T-helper 2 cell treated with Interferon-gamma antibody and Interleukin-4, amounts not matched to agents 5 μg/mL and 100 μg/mL, for 36 hours (primary cell): ENCODE data around the gene PAEP.

Experiments used
- DNase-seq: peaks from one replicate; pipeline ENCODE4 v3.0.0; 2021; ENCODE audit warnings: low spot score
- H3K27ac Mint-ChIP-seq: one replicate; pipeline ENCODE4 v1.8.0; 2021; ENCODE audit warnings: mild to moderate bottlenecking, mixed read lengths
- H3K27me3 Mint-ChIP-seq: one replicate; pipeline ENCODE4 v1.8.0; 2021; ENCODE audit warnings: low read depth, mixed read lengths
- H3K36me3 Mint-ChIP-seq: one replicate; pipeline ENCODE4 v1.8.0; 2021; ENCODE audit warnings: low read depth, mixed read lengths
- H3K4me1 Mint-ChIP-seq: one replicate; pipeline ENCODE4 v1.8.0; 2021; ENCODE audit warnings: low read depth, mixed read lengths
- H3K4me3 Mint-ChIP-seq: one replicate; pipeline ENCODE4 v1.8.0; 2022; ENCODE audit warnings: mild to moderate bottlenecking, moderate library complexity, mixed read lengths
- H3K9me3 Mint-ChIP-seq: one replicate; pipeline ENCODE4 v1.8.0; 2021; ENCODE audit warnings: mixed read lengths

PAEP gene

DNA sequence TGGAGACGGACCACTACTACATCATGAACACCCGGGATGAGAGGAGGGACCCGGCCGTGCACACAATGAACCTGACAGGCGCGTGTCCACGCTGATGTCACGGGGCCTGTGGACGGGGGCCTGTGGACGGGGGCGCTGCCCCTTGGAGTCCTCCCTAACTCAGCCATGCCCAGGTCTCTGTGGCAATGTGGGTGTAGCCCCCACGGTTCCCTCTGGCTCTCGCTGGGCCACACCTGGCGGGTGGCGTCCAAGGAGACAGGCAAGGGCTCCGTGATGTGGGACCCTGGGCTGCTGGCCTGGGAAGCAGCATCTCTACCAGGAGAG is 22.1 kb downstream of the PAEP start:
- H3K27me3 Mint-ChIP-seq: no peaks in the 10 kb centered on the region
- H3K36me3 Mint-ChIP-seq: no peaks in the 10 kb centered on the region
- no peaks in the 10 kb centered on the region for H3K9me3 Mint-ChIP-seq
- no peak overlapping the region for H3K4me3 Mint-ChIP-seq
- DNase-seq: no peak
- H3K4me1 Mint-ChIP-seq: no peaks in the 10 kb centered on the region
- H3K27ac Mint-ChIP-seq: no peak overlapping the region

DNA sequence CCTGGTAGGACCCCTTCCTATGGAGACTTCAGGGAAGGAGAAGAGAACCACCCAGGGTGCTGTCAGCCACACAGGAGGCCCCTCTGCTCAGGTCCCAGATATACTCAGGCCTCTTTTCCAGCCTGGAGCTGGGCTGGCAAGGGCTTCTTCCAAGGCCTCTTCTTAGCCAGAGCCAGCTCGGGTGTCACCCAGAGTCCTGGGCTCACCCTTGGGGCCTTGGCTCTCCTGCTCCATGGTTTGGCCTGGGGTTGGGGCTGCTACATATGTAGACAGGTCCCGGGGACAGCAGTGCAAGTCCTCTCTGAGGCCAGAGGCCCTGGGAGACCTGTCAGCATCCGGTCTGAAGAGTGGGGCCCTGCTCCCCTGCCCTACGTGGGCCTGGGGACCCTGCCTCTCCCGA is 22.8 kb downstream of the PAEP start:
- Mint-ChIP-seq H3K4me3 (no peak overlapping the region), H3K36me3 (no peaks in the 10 kb centered on the region), H3K27ac (no peak overlapping the region), H3K9me3 (no peaks in the 10 kb centered on the region), H3K4me1 (no peaks in the 10 kb centered on the region), H3K27me3 (no peaks in the 10 kb centered on the region)
- no peak for DNase-seq

DNA sequence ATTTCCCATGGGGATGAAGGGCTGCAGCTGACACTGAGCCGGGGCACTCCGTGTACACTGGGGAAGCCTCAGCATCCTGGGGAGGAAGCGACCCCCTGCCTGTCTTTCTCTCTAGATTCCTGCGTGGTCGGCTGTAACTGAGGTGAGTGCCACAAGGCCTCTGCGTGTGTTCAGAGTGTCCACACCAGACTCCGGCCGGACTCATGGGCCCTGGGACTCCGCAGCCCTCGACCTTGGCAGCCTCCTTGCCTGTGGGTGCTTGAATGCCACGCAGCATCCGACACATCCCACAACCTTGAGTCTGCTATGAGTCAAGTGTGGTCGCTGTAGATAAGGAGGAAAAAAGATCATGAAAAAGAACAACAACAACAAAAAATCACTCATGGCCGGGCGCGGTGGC is 23.4 kb downstream of the PAEP start:
- H3K4me3 Mint-ChIP-seq: no peak overlapping the region
- H3K27me3 Mint-ChIP-seq: no peaks in the 10 kb centered on the region
- no peak for DNase-seq
- no peaks in the 10 kb centered on the region for H3K4me1 Mint-ChIP-seq
- H3K9me3 Mint-ChIP-seq: no peaks in the 10 kb centered on the region
- H3K27ac Mint-ChIP-seq: no peak overlapping the region
- H3K36me3 Mint-ChIP-seq: no peaks in the 10 kb centered on the region

DNA sequence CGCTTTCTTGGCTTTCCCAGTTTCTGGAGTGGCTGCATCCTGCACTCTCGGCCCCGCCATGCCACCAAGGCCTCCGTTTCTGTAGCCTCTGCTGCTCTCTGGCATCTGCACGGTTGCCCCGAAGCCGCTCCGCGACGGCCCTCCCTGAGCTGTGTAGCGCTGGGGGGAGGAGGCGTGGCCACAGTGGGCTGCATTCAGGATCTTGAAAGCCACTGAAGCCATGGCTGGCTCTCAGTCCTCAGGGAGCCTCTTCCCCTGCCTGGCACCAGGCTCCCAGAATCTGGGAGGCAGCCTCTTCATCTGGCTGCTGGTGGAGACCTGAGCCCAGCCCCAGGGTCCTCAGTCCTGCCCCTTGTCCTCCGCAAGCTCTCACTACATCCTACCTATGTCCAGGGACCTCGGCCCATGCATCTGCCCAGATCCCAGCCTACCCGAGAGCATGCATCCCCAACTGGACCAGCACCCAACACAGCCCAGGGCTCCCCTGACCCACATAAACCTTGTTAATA is 25.1 kb downstream of the PAEP start:
- no peak for DNase-seq
- Mint-ChIP-seq H3K27me3 (no peaks in the 10 kb centered on the region), H3K27ac (no peak overlapping the region), H3K9me3 (no peaks in the 10 kb centered on the region), H3K4me3 (no peak overlapping the region), H3K4me1 (no peaks in the 10 kb centered on the region), H3K36me3 (no peaks in the 10 kb centered on the region)

DNA sequence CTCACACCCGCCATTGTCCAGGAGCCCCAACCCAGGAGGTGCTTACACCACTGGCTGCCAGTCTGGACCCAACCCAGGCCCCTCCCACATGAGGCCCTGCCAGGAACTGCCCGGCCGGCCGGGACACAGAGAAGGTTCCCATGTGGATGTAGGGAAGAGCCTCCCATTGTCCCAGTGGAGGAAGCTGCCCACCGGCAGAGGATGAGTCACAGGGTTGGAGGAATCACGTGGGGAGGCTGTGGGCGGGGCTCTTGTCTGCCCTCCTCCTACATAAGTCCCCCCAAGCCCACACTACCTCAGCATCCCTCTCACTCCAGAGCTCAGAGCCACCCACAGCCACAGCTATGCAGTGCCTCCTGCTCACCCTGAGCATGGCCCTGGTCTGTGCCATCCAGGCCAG is 26.1 kb downstream of the PAEP start:
- no peak for DNase-seq
- Mint-ChIP-seq H3K36me3 (no peaks in the 10 kb centered on the region), H3K27ac (no peak overlapping the region), H3K4me3 (no peak overlapping the region), H3K9me3 (no peaks in the 10 kb centered on the region), H3K4me1 (no peaks in the 10 kb centered on the region), H3K27me3 (no peaks in the 10 kb centered on the region)

DNA sequence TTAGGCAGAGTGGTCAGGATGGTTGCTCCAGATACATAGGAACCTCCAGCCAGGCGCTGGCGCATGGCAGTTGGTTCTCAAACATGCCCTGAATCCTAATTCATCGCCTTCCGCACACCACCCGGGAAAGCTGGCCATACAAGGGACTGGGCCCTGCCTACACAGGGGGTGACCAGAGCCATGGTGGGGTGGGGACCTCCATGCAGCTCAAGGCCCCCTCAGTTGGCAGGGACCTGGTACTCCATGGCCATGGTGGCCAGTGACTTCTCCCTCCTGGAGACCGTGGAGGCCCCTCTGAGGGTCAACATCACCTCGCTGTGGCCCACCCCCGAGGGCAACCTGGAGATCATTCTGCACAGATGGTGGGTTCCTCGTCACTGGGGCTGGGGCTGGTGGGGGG is 26.8 kb downstream of the PAEP start:
- H3K9me3 Mint-ChIP-seq: no peaks in the 10 kb centered on the region
- no peak overlapping the region for H3K4me3 Mint-ChIP-seq
- no peak overlapping the region for H3K27ac Mint-ChIP-seq
- H3K36me3 Mint-ChIP-seq: no peaks in the 10 kb centered on the region
- no peak for DNase-seq
- H3K27me3 Mint-ChIP-seq: no peaks in the 10 kb centered on the region
- no peaks in the 10 kb centered on the region for H3K4me1 Mint-ChIP-seq

DNA sequence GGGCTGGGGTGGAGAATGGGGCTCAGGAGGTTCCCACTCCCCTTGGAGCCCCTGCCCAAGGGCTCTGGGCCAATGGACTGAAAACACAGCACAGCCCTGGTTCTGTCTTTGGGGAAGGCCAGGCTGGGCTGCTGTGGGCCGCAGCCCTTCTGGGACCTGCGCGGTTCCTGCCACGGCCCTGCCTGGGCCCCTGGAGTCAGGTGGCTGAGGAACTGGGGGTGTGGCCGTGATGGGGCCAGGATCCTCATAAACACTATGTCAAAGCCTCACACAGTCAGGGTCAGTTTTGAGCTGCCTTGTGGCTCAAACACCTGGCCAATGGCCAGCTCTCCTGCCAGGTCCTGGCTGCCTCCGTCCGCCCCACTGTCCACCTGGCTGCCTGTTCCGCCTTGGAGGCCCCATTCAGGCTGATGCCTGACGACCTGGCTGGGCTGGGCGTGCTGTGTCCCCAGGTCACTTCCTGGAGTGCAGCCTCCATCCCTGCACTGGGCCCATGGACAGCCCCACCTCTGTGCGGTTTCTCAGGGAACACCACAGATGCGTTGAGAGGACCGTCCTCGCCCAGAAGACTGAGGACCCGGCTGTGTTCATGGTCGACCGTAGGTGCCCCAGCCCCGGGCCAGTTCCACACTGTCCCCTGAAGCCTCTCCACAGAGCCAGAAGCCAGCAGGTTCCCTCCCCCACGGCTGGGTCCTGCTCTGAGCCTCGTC is 27.5 kb downstream of the PAEP start:
- H3K36me3 Mint-ChIP-seq: no peaks in the 10 kb centered on the region
- DNase-seq: no peak
- no peaks in the 10 kb centered on the region for H3K9me3 Mint-ChIP-seq
- no peak overlapping the region for H3K27ac Mint-ChIP-seq
- no peak overlapping the region for H3K4me3 Mint-ChIP-seq
- no peaks in the 10 kb centered on the region for H3K4me1 Mint-ChIP-seq
- no peaks in the 10 kb centered on the region for H3K27me3 Mint-ChIP-seq

DNA sequence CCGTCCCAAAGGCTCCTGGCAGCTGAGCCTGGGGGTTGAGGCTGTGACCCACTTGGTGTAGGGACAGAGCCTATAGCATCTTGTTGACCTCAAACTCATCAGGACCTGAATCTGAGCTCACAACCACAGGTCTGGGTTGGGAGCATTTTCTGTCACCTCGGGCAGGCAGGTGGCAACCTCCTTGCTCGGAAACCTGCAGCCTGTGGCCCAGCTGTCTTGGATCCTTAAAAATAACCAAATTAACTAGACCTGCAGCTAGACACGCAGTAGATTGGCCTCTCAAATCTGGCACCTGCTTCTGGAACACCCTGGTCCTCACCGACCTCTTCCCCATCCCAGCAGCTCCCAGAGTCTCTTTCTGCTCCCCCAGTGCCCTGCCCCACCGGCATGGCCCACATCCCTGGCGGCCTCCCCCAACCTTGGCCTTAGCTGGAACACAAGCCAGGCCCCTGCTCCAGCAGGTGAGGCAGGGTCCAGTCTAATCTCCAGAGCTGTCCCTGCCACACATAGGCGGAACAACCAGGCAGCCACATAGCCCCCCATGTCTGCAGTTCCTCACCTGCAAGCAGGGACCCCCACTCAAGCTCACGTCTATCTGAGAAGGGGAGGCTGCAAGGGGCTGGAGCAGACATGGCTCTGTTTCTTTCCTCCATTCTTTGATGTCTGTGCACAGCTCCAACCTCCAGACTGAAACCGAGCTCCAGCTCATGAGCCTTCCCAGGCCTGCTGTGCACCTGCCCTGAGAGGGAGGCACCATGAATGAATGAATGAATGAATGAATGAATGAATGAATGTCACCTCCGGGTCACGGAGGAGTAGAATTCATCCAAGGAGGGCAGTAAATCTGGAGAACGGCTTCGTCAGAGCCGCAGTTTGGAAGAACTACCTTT is 28.3 kb downstream of the PAEP start:
- Mint-ChIP-seq H3K27ac (no peak overlapping the region), H3K4me1 (no peaks in the 10 kb centered on the region), H3K9me3 (no peaks in the 10 kb centered on the region), H3K4me3 (no peak overlapping the region), H3K36me3 (no peaks in the 10 kb centered on the region), H3K27me3 (no peaks in the 10 kb centered on the region)
- no peak for DNase-seq

DNA sequence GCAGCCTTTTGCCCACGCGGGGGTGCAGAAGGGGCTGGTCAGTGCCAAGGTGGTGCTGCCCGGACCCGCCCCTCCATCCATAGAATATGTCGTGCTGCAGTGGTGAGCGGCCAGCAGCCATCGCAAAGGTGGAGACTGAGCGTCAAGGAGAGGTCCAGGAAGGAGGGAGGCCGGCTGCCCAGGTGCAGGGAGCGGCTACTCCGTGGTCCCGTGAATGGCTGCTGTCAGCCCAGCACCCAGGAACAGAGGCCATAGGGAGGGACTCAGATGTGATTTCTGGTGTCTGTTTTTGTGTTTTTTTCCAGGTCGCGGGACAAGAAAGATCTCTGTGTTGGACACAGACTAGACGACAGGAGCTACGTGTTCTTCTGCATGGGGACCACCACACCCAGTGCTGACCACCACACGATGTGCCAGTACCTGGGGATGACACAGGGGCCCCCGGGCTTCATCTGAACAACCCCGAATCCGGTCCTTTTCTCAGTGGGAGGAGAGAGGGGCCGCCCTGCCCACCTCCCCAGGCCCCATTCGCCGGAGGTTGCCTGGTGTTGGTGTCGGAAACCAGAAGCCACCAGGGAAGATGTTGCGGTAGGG is 29.0 kb downstream of the PAEP start:
- Mint-ChIP-seq H3K4me1 (no peaks in the 10 kb centered on the region), H3K4me3 (no peak overlapping the region), H3K27ac (no peak overlapping the region), H3K27me3 (no peaks in the 10 kb centered on the region), H3K9me3 (no peaks in the 10 kb centered on the region), H3K36me3 (no peaks in the 10 kb centered on the region)
- no peak for DNase-seq

DNA sequence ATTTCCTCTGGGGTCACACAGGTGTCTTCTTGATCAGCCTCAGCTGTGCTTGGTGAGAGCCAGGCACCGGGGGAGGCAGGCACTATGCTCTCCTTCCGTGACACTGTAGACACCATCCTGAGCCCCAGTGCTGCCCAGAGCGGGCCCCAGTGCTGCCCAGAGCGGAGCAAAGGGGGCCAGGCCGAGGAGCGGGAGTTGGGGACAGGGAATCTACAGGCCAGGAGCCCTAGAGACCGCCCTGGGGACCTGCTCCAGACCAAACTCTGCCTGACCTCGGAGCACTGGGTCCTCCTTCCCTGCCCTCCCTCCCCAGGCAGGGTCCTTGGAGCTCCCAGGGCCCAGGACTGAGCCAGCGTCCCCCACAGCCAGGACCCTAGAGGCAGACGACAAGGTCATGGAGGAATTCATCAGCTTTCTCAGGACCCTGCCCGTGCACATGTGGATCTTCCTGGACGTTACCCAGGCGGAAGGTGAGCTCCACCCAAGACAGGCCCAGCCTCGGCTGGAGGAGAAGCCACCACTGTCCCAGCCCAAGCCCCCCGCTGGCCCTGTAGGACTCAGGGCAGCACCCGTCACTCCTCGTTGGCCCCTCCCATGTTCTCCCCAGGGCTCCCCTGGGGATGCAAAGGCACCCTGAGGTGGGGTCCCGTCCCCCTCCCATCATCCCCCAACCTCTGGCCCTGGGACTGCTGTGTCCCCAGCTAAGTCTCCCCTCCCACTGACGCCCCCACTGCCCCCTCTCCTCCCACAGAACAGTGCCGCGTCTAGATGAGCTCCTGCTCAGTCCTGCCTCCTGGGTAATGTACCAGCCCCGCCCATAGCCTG is 30.2 kb downstream of the PAEP start:
- Mint-ChIP-seq H3K36me3 (no peaks in the 10 kb centered on the region), H3K4me3 (no peak overlapping the region), H3K27ac (no peak overlapping the region), H3K27me3 (no peaks in the 10 kb centered on the region), H3K4me1 (no peaks in the 10 kb centered on the region), H3K9me3 (no peaks in the 10 kb centered on the region)
- no peak for DNase-seq

DNA sequence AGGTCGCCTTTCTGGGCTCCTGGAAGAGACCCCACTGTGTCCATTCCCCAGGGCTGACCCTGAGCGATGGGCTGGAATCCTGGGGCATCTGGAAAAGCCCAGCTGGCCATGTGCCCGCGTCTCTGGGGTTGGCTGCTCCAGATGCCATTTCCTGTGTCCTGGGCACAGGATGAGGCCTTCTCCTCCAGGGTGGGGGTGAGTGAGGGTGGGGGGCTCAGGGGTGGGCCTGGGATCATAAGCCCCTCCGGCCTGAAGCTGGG is 30.7 kb downstream of the PAEP start:
- no peak overlapping the region for H3K4me3 Mint-ChIP-seq
- no peaks in the 10 kb centered on the region for H3K4me1 Mint-ChIP-seq
- H3K36me3 Mint-ChIP-seq: no peaks in the 10 kb centered on the region
- DNase-seq: no peak
- no peaks in the 10 kb centered on the region for H3K9me3 Mint-ChIP-seq
- H3K27ac Mint-ChIP-seq: no peak overlapping the region
- H3K27me3 Mint-ChIP-seq: peaks cover 3% of the 10 kb centered on the region

DNA sequence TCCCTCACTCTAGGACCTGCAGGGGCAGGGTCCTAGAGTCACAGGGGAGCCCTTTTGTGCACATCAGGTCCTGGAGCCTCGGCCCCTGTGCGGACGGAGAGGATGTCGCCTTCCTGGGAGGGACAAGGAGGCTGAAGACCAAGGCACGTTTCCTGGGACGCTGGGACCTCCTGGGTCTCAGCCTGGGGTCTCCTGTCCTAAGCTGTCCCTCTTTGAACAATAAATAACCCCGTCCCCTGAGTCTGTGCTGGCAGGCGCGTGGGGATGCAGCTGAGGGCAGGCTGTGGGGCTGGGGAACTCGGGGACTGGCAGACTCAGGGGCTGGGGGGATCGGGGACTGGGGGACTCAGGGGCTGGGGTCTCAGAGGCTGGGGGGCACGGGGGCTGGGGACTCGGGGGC is 31.1 kb downstream of the PAEP start:
- Mint-ChIP-seq H3K4me3 (no peak overlapping the region), H3K36me3 (no peaks in the 10 kb centered on the region), H3K27ac (no peak overlapping the region), H3K9me3 (no peaks in the 10 kb centered on the region), H3K4me1 (no peaks in the 10 kb centered on the region), H3K27me3 (peaks cover 3% of the 10 kb centered on the region)
- DNase-seq: no peak

DNA sequence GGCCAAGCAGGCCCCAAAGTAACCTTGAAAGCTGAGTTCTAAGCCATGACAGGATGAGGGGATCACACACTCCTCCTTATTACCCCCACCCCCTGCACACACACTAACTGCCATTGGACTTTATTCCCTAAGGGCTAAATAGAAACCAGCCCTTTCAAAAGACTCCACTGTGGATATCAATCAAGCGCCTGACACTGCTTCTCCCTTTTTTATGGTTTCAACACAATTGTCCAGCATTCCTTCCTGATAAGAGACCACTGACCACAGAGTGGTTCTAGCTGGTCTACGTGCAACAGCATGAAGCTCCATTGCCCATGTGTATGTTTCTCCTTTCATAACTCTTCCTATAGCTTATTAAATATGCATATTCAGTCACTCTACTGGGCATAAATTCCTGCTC is 34.7 kb downstream of the PAEP start:
- no peaks in the 10 kb centered on the region for H3K9me3 Mint-ChIP-seq
- H3K36me3 Mint-ChIP-seq: no peaks in the 10 kb centered on the region
- H3K4me3 Mint-ChIP-seq: no peak overlapping the region
- H3K27ac Mint-ChIP-seq: no peak overlapping the region
- peaks cover 9% of the 10 kb centered on the region for H3K27me3 Mint-ChIP-seq
- DNase-seq: no peak
- H3K4me1 Mint-ChIP-seq: no peaks in the 10 kb centered on the region

DNA sequence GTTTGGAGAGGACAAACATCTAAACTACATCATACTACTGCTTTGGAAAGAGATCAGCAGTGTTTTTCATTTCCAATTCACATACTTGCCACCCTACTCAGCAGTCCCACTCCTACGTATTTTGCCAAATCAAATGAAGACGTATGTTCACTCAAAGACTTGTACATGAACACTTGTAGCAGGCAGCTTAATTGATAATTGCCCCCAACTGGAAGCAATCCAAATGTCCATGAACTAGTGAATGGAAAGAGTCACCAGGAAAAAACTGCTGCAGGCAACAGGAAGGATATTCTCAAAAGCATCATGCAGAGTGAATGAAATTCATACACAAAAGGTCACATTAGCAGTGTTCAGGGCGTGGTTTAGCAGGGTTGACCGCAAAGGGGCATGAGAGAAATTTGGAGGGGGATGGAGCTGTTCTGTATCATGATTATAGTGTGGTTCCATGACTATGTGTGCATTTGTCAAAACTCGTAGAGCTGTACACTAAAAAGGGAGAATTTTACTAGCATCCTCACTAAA is 38.8 kb downstream of the PAEP start:
- DNase-seq: no peak
- H3K4me1 Mint-ChIP-seq: no peaks in the 10 kb centered on the region
- H3K9me3 Mint-ChIP-seq: no peaks in the 10 kb centered on the region
- no peaks in the 10 kb centered on the region for H3K36me3 Mint-ChIP-seq
- peaks cover 9% of the 10 kb centered on the region for H3K27me3 Mint-ChIP-seq
- H3K27ac Mint-ChIP-seq: no peak overlapping the region
- H3K4me3 Mint-ChIP-seq: no peak overlapping the region
